Measurements from ENCODE around the gene AGBL4.

AGBL4 gene

DNA sequence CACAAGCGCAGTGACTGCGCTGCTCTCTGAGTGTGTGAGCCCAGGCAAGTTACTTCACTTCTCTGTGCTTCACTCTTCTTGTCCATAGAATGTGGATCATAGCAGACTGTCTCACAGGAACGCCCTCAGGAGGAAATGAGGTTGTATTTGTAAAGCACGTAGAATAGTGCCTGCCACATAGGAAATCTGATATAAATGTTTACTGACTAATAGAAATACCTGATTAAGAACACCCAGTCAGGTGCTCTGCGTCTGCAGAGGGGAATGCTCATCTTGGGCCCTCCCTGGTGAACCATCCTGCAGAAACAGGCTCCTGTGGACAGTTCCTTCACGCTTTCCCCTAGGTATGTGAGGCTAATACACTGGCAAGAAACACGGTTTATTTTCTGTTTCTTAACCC lies 1347.4 kb downstream of the AGBL4 start:
- no peak for DNase-seq

DNA sequence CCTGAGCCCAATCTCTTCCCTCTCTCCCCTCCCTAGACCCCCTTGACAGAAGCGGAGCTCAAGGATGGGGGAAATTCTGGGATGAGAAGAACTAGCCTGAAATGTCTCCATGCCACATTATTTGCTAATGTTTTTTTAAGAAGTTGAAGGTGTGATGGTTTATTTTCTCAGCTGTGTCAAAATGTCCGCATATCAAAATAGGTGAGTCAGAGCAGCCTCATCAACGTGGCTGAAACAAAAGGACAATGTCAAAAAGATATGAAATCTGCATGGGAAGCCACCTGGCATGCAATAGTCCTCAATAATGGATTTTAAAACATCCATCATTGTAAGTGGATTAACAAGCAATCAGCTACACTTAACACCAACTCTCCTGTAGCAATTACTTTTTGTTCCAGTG lies 1348.5 kb downstream of the AGBL4 start:
- DNase-seq: no peak

DNA sequence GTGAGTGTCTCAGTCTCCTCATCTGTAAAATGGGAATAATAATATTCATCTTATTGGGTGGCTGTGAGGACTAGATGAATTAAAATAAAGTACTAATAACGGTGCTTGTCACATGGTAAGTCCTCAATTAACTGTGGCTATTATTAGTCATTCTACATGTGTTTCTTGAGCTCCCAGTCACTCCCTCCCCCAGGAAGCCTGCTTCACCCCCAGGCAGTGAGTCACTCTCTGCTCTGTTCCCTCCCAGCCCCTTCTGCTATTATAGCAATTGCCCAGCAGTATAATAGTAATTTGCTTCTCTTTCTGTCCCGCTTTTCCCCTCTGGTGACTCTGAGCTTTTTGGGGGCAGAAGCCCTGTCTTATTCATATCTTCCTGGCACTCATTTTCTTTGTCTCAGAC lies 1349.1 kb downstream of the AGBL4 start:
- no peak for DNase-seq

DNA sequence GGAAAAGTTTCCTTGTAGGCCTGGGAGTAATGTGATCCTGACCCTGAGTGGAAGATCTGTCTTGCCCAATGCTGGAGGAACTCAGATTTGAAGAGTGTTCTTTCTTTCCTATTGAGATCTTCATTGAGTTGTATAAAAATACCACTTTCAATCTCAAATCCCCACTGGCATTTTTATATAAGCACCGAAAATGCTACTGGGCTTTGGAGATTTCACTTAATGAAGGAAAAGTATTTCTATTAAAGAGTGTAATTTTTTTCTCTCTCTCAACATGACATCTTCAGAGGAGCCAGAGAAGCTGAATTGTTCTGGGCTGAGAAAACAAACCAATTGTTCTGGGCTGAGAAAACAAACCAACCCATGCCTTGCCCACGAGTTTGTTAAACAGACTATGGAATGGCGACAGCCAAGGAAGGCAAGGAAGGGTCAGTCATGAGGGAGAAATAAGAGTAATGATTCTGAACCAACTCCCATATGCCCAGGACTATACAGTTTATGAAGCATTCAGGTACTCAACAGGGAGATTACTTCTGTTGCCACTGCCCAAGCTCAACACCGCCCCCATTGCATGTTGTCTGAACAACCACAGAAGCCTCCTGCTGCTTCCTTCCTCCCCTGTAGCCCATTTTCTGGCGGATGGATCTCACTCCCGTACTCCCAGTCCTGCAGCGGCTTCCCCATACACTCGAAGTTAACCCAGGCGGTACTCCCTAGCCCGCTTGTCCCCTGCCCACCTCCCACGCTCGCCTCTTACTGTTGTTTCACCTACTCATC lies 1350.2 kb downstream of the AGBL4 start:
- no peak for DNase-seq

DNA sequence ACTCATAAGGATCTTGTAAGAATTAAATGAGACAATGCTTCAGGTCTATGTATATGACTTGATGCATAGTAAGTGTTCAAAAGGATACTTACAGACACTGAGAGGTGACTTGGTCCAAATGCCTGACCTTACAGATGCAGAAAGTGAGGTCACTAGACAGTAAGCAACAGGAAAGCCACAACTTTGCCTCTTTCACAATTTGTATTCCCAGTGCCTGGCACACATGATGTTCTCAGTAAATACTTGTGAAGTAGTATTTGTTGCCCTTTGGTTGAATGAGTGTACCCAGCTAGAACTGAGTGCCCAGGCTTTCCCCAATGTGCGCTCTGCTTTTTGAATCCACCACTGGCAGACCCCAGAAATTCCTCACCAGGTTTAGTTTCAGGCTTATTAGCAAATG lies 1352.2 kb downstream of the AGBL4 start:
- no peak for DNase-seq

DNA sequence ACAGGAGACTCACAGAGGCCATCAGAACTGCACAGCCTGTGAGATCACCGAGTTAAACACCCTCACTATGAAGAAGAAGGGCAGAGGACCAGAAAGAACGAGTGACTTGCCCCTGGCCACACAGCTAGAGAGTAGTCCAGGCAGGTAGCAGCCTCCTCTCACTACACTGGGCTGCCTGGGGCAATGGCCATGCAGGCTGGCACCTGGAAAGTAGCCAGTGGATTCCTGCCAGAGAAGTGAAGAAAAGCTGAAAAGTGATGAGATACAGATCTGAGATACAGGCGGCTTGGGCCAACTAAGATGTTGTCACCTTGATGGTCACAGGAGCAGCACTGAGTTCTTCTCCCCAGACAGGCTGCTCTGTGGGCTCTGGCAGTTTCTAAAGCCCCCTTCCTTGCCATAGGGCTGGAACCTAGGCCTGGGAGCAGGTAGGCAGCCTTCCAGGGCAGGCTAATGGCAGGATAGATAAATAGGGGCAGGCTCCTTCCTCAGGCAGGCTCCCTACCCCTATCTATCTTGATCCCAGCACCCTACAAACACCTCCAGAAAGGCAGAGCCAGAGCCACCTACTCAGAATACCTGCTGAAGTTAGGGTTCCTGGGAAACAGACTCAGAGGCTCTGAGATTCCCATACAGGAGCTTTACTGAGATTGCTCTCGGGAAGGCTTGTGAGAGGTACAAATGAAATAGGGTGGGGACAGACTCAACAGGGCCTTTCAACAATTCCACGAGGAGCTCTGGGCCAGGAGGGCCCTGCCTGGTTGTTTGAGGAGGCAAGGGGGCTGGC lies 1353.3 kb downstream of the AGBL4 start:
- DNase-seq: no peak

DNA sequence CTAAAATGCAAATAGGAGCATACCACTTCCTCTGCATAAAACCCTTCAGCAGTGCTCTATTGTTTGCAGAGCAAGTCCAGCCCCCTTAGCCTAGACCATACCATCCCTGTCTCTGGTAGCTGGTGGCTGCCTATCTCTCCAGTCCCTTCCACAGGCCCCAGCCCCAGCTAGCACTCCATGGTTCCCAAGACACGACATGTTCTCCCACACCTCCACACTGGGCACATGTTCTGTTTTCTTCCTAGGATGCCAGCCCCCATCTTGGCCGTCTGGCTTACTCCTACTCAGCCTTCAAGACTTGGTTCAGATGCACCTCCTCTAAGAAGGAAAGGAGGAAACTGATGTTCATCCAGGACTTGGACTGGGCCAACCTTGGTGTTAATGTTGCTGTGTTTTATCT lies 1355.4 kb downstream of the AGBL4 start:
- DNase-seq: no peak

DNA sequence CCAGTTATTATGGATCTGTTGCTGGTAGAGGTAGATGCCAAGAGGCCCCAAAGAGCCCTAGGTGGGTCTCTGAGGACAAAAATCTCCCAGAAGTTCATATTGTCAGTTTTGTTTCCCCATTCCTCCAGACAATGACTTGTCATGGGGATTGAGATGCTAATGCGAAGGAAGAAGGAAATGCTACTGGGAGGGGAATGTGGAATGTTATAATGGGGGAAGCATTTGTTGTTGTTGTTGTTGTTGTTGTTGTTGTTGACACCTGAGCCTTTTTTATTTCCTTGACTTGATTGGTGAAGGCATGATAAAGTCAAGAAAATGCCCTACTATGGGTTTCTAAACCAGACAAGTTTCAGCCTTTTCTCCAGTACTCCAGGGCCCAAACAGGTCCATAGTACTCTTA lies 1356.0 kb downstream of the AGBL4 start:
- no peak for DNase-seq

DNA sequence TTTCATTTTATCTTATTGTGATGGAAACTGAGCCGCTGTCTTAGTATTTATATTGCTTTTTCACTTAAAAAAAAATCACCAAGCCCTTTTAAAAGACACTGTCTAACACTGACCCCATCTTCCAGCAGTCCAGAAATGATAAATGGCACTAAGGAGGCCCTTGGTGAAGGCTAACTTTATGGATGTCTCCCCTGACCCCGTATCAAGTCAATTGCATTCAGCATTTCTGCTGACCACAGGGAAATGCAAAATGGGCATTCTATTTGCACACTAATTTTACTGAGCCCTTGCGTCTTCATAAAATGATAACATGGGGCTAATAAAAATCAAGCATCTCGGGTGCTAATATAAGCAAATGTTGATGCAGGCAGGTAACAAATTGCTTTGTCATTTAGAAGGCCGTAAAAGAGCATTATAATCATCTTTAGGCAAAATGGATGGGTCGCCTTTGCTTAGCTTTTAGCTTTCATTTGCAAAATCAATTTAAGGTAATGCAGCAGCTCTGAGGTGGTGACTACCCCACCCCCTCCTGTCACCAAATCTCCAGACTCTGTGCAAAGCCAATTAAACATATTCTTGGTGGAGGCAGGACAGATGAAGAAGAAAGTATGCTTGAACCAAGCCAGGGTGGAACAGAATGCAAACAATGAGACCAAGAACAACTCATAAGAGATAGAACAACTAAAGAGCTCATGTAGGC lies 1357.9 kb downstream of the AGBL4 start:
- no peak for DNase-seq

DNA sequence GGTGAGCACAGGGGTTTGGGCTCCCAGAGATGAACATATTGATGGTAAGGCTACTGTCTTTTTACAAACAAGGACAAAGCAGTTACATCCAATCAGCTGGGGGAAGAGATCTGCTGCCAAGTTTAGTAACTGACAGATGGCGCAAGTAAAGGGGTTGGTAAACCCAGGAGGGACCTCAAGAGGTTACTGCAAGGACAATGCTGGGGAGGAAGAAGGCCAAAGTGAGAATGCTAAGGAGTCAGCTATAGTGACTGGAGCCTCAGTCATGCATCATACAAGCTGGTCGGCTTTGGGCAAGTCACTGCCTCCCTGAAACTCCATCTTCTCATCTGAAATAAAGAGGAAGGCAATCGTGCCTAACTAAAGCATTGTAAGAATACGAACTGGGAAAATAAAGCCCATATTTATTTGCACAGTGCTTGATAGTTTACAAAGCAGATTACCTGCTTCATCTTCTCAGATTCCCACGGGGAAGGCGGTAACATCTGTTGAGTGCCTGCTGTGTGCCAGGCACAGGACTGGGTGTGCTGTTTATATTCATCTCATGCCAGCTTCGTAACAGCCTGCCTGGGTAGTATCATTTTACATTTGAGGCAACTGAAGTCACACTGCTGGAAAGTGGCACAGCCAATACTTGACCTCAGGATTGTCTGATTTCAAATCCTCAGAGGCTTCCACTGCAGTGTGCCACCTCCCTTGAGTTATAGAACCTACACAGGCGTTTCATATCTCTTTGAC lies 1361.9 kb downstream of the AGBL4 start:
- peak; percentile 94 for DNase-seq

DNA sequence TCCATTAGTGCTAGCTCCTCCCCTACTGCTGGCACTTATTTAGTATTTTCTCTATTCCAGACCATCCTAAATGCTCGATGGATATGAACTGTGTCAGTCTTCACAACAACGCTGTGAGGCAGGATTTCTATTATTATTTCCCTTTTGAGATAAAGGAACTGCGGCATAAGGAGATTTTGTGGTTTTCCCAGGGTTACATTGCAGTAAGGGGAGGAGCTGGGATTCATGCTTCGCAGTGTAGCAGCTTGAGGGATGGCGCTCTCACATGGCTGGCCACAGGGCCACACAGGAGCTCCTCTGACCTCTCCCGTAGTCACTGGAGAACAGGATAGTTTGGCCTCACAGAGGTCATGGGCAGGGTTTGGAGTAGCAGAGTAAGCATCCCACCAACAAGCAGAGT lies 1364.0 kb downstream of the AGBL4 start:
- no peak for DNase-seq

DNA sequence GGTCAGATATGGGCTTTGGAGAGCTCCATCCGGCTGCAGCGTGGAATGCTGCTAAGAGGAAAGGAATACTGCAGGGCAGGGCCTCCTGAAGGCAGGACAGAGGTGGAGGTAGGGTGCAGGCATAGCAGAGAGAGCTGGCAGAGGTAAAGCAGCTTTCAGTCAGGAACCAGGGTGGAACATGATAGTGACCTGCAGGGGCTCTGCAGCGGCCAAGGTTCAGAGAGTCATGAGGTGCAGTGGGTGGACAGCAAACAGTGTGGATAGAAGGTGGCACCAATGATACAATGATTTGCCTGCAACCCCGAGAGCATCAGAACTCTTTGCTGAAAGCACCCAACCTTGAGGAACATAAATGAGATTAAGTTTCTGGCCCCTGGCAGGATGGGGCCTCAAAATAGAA lies 1366.3 kb downstream of the AGBL4 start:
- DNase-seq: no peak

DNA sequence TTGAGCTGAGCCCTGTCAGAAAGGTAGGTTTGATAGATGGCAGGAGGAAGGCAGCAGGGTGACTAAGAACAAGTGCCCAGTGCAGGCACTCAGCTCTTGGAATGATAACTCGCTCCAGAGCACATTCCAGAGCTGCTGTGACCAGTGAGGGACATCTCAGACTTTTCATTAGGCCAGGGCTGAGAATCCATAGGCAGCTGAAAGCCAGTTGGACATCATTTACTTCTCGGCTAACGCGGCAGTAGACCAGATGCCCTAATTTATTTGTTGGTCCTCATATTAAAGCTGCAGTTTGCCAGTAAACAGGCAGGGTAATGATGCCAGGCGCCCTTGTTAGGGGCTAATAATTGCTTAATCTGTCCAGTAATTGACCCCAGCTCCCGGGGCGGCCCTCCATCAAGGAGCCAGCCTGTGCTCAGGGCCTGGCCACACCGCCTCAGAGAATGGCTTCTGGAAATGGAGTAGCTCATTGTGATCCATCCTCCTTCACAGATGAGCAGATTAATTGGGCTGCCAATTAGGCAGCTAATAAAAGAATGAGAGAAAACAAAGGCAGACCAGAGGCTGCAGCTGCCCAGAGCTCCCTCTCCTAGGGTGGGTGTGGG lies 1369.0 kb downstream of the AGBL4 start:
- DNase-seq: no peak

DNA sequence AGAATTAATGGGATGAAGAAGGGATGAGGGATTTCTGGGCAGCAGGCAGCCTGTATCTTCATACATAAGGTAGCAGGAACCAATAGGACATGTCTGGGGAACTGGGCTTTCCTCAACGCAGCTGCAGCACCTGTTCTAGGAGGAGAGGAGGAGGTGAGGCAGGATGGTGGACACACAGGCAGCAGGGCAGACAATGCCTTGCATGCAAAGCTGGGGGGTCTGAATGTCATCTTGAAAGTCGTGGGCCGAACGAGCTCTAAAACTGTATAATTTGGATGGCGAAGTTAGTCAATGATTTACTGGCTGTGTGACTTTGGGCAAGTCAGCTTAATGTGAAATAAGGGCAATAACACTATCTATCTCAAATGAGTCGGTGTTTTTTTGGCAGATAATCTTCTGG lies 1371.4 kb downstream of the AGBL4 start:
- no peak for DNase-seq

DNA sequence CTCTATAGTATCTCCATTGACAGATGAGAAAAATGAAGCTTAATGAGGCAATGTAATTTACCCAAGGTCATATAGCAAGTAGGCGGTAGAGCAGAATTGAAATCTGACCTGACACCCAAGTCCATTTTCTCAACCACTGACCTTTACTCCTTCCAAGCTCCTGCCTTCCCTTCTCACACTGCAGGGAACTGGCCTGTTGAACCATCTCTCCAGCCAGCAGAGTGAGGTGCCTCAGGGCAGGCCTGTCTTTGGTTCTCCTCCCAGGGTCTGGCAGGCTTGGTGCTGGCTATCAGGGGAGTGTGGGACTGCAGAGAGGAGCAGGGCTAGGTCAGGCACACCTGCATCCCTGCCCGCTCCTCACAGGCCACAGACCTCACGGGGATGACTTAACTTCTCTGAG lies 1373.9 kb downstream of the AGBL4 start:
- no peak for DNase-seq

DNA sequence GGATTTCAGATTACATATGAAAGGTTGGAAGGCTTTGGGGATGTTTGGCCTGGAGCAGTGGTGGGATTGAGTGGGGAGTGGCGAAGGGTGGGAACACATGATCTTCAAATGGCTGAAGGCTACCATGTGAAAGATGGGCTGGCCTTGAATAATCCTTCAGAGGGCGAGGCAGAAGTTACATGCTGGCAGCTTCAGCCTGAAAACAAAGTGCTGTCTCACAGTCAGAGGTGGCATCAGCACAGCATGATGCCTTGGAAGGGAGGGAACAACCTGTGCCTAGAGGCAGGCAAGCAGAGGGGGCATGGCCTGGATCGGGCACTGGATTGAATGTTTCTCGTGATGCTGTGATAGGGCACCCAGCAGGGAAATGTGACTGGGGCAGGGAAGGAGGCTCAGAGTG lies 1377.9 kb downstream of the AGBL4 start:
- DNase-seq: no peak

DNA sequence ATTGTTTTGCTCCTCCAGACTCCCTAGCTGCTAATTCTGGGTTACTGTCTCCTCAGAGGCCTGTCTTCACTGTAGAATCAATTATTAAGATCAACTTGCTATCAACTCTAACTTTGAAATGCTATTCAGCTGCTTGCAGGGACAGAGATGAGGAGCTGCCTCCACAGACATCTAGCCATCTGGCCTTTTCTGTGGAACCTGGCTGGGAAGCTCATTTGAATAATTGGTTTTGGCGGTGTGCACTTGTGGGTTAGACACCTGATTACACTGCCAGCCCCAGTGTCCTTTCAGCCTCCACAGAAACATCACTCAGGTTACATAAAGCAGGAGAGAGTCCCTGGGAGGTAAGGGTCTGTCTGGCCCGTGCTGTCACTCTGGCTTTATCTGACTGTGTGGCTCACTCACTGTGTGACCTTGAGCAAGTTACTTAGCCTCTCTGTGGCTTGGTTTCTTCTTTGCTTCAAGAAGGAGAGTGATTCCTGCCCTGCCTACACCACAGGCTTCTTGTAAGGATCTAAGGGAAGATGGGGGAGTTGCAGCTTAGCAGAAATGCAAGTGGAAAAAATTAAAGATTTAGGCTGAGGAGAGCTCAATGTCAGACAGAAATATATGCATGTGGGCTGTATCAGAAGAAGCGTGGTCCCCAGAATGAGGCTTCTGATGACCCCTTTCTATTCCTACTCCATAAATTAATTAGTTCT lies 1378.7 kb downstream of the AGBL4 start:
- peak; percentile 88 for DNase-seq

DNA sequence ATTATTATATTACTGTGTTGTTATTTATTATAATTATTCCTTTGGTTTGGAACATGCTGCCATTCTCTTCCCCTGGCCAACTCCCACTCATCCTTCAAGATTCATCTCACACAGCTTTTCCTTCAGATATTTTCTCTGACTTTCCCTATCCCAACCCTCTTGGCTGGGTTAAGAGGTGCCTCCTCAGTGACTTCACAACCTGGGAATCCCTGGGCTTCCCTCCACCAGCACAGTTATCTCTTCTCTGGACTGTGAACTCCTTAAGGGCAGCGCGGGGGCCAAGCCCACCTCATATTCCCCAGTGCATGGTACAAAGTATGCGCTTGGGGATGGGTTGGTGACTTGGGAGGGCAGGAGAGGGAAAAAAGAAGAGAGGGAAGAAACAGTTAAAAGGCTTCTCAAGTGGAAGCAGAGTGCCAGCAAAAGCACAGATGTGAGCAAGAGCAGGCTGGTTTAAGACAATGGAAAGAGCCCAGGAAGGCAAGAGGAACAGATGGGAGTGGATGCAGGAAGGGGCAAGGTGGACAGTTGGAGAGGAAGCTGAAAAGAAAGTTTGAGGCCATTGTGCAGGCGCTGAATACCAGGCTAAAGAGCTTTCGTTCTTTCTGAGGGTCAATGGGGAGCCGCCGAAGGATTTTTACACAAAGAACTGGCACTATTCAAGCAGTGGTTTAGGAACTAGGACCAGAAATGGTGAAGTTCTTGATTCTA lies 1379.4 kb downstream of the AGBL4 start:
- no peak for DNase-seq

DNA sequence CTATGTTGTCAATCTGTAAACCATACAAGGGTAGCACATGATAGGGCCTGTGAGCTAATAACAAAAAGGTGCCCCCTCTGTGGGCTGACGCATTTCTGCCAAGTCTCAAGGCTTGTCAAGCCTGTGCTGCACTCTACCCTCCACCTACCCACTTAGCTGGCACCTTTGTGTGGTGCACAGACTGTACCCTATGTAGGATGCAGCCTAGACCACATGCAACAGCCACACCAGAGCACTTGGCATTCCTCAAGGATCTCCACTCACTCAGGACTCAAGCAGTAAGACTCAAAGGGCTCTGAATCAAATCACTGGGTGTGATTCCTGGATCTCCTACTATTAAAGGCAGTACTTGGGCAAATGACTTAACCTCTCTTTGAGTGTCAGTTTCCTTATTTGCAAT lies 1380.6 kb downstream of the AGBL4 start:
- no peak for DNase-seq

DNA sequence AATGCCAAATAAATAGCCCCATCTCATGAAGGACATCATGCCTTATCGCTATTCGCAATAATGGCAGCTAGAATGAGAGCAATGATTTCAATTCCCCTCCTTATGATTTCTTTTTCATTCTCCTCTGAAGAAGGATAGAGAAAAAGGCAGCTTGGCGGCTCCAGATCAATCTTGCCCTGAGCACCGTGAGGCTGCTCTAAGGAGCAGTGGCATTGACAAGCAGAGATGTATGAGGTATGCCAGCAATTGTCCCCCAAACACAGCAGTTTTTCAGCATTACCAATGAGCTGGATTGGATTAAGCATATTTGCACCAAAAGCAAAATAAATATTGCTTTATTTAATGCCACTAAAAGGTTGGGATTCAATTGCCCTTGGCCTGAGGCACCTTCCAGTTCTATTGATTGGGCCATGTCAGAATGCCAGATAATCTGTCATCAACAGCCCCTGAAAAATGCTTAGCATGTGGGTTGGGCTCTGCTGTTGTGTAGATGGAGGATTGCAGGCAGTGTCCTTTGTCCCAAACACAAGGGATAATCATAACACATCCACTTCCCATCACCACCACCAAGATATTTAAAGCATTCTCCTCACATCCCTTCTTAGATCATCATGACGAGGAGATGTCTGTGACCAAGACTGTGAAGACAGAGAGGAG lies 1382.8 kb downstream of the AGBL4 start:
- DNase-seq: no peak

DNA sequence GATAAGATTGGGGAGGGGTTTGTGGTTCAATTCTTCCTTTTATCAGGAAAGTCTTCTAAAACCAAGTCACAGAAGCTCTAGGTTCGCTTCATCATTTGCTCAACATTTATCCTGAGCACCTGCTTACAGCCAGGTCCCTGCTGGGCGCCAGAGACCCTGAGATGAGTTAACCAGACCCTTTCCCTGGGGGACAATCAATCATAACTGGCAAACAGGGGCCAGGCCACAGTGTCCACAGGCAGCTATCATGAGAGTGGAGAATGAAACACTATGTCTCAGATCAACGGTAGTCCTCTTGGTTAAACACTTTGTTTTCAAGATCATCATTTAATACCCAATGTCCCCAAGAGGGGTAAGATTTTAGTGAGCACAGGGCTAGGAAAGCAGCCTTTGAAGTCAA lies 1393.9 kb downstream of the AGBL4 start:
- DNase-seq: no peak
